Heart left ventricle (tissue), 13 donors: ENCODE measurements around the gene GPR135.

ENCODE experiments used
- CTCF ChIP-seq, 12 donors: fragments of 200-600 bp; sonication (generic) in 4 of 12; IDR thresholded peaks; one replicate each; pipeline versions ENCODE4 v1.5.0 to v1.8.0; 2018 to 2022; ENCODE audit warnings: antibody characterized with exemption in 12 of 12, mild to moderate bottlenecking in 5 of 12
- POLR2A ChIP-seq, 2 donors: fragments of 450-650 bp; IDR thresholded peaks; one replicate each; pipeline ENCODE4 v1.6.1; 2017; ENCODE audit warnings: antibody characterized with exemption in 2 of 2, mild to moderate bottlenecking in 2 of 2, moderate library complexity in 2 of 2
- donor health status: ischemic (EF 13 %, LVEDD 7.1; RV severe dilation, severe dysfunction).
- donor health status: DM: no; HTN: yes; CAD: no.
- donor health status: DM: no; HTN: no; CAD: no.
- donor health status: ischemic (EF 25% LVEDD 6.9; RV normal size, moderate dysfunction).
- donor health status: ischemic (EF 25% LVEDD 5.7; RV mildly dilated, moderate dysfunction).
- donor health status: ischemic (EF 35%, LVEDD 5.7; RV mildly dilated, moderate dysfunction).
- donor health status: nonischemic (EF 11% LVEDD 7.7; RV severe dilation, severe dysfunction).
- donor health status: DM: yes; HTN: yes; CAD: no.
- donor health status: PGD.
- donor health status: ischemic (EF 29% LVEDD 5.4; RV normal size, mild dysfunction).
- donor health status: nonischemic (EF 23%, LVEDD 6.1; RV moderate dilation, normal function).

- TF ChIP-seq CTCF (IDR thresholded peaks at IDR 0.05) (no peak), POLR2A (IDR thresholded peaks at IDR 0.05) (no peak)
These were observed 27.0 kb downstream of the GPR135 start for GRCh38 chr14:59438195-59438647.
